Ovary (tissue), 9 donors: ENCODE results near the gene BANP. TPM values are rescaled to one million over a fixed set of nuclear protein-coding genes. Genes with fewer than 3 reads are reported as not detected.

Experiments
- DNase-seq, 5 donors: peaks; one replicate each; pipeline ENCODE4 v3.0.0-alpha.2; 2019 to 2020
- H3K27ac ChIP-seq, 2 donors: fragments of 200-600 bp; one replicate each; pipeline versions ENCODE4 v1.5.1 to v1.8.0; 2019 to 2022
- H3K27me3 ChIP-seq: fragments of 200-600 bp; one replicate; pipeline ENCODE4 v1.8.0; 2022
- H3K36me3 ChIP-seq: fragments of 200-600 bp; sonication (generic); one replicate; pipeline ENCODE4 v1.5.1; 2019
- H3K4me1 ChIP-seq: one replicate; pipeline ENCODE4 v1.8.1; 2013; ENCODE audit warnings: mild to moderate bottlenecking, moderate library complexity; ENCODE audit not compliant: insufficient read depth
- H3K4me3 ChIP-seq: fragments of 200-600 bp; sonication (generic); one replicate; pipeline ENCODE4 v1.5.1; 2017
- H3K9me3 ChIP-seq, 2 donors: fragments of 200-600 bp in 1 of 2; sonication (generic) in 1 of 2; one replicate each; pipeline versions ENCODE4 v1.5.1 to v1.8.1; 2013 to 2019; ENCODE audit warnings: mild to moderate bottlenecking in 1 of 2, moderate library complexity in 1 of 2
- EP300 ChIP-seq: sonication (generic); formaldehyde crosslinking; IDR thresholded peaks from one replicate; pipeline ENCODE4 v1.6.1; 2017; ENCODE audit warnings: antibody characterized with exemption
- POLR2A ChIP-seq: fragments of 450-650 bp; IDR thresholded peaks from one replicate; pipeline ENCODE4 v1.6.1; 2017; ENCODE audit warnings: antibody characterized with exemption, mild to moderate bottlenecking, moderate library complexity
- WGBS, 3 donors: extraction: QIAGEN DNeasy Blood & Tissue Kit in 1 of 3; methylation state at CpG; one replicate each; pipeline versions ENCODE4 v1.1.5 to v1.1.7; 2013 to 2017; 5-methylcytosine and 5-hydroxymethylcytosine counted together
- intact Hi-C, 4 donors: fragments of 100-400 bp; cut with DNase I; formaldehyde crosslinking; loops; one replicate each; pipeline versions ENCODE4 v1.11.0 to v1.15.1; 2022 to 2023
- polyA plus RNA-seq, 2 donors: library from polyadenylated mRNA; stranded (reverse); fragments of 200-250 nt in 1 of 2; fragments of 350-450 nt in 1 of 2; fragmentation: Illumina TruSeq in 1 of 2; extraction: RNeasy Lipid Tissue Mini Kit (QIAGEN cat#74804) in 1 of 2; gene quantifications; one replicate each; pipeline ENCODE4 v1.2.3, GENCODE V29; 2013 to 2014
- total RNA-seq, 7 donors: library from RNA; depleted of rRNA in 2 of 7; stranded (reverse); fragments of >200 nt in 2 of 7; fragmentation: NEBNext Ultra II Directional in 3 of 7; extraction: Animal tissue kit (Norgen Biotek cat#: 25700) in 3 of 7; gene quantifications; one replicate each; pipeline versions ENCODE4 v1.1.0 to v1.2.4, GENCODE V29; 2016 to 2023
- TF ChIP-seq, protein P1 (sequence below), 3 donors: fragments of 450-650 bp in 2 of 3; fragments of 200-600 bp in 1 of 3; IDR thresholded peaks; one replicate each; pipeline versions ENCODE4 v1.5.1 to v1.8.0; 2016 to 2022; ENCODE audit warnings: antibody characterized with exemption in 3 of 3, mild to moderate bottlenecking in 1 of 3
- donor health status: DM: no; HTN: no; CAD: no; lungs with moderate emphysema.
- donor health status: DM: no; HTN: no; CAD: no.
- donor health status: Bipolar disorder and iron deficiency.
- donor health status: DM: yes; HTN: yes; CAD: no.
- donor health status: DM: no; HTN: no; CAD: no.
- donor health status: DM: yes; HTN: yes; CAD: no.

Gene BANP
- total and polyA plus RNA-seq, 9 donors, result 14.8 to 48.6 (median 28.1) TPM

DNA sequence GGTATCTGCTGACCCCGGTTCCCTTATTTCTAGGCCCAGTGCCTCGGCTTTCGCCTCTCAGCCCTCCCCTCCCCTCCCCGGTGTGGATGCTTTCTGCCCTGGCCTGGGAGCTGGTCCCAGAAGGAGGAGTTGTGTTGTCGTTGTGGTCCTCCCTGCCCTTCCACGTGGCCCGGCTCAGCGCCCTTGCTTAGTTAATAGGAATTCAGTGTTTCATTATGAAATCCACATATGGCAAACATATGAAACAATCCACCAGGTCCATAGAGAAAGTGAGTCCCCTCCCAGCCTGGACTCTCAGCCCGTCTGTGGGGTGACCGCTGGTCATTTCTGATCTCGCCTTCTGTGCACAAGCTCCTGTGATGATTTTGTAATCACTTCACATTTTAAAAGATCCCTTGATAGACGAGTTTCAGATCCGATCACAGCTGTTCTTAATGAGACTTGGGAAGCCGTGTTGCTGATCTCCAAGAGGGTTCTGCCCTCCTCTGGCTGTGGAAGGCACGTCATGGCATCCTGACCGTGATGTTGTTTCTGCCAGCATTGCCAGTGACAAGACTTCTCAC lies 112.1 kb downstream of the BANP start:
- H3K4me1 ChIP-seq, result peaks cover 11% of the 10 kb centered on the region
- no peak overlapping the region for H3K4me3 ChIP-seq
- intact Hi-C loops, result no loop called here
- H3K9me3 ChIP-seq, result no peaks in the 10 kb centered on the region
- DNase-seq, result peak; percentile 64 to 77 (median 73)
- peak overlapping the region in 1 of 2 donors; percentile 73 for H3K27ac ChIP-seq
- H3K27me3 ChIP-seq, result no peaks in the 10 kb centered on the region
- WGBS, 3 donors, result 19 to 36% (median 28%) methylated on average over 16 of the region's 16 CpGs
- no peaks in the 10 kb centered on the region for H3K36me3 ChIP-seq
- TF ChIP-seq EP300 (no peak), POLR2A (no peak)
- TF ChIP-seq, protein P1, sequence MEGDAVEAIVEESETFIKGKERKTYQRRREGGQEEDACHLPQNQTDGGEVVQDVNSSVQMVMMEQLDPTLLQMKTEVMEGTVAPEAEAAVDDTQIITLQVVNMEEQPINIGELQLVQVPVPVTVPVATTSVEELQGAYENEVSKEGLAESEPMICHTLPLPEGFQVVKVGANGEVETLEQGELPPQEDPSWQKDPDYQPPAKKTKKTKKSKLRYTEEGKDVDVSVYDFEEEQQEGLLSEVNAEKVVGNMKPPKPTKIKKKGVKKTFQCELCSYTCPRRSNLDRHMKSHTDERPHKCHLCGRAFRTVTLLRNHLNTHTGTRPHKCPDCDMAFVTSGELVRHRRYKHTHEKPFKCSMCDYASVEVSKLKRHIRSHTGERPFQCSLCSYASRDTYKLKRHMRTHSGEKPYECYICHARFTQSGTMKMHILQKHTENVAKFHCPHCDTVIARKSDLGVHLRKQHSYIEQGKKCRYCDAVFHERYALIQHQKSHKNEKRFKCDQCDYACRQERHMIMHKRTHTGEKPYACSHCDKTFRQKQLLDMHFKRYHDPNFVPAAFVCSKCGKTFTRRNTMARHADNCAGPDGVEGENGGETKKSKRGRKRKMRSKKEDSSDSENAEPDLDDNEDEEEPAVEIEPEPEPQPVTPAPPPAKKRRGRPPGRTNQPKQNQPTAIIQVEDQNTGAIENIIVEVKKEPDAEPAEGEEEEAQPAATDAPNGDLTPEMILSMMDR (IDR thresholded peaks at IDR 0.05), result no peak

- H3K4me3 ChIP-seq, result no peak overlapping the region
- no peaks in the 10 kb centered on the region for H3K36me3 ChIP-seq
- TF ChIP-seq EP300 (no peak), POLR2A (no peak)
- TF ChIP-seq, protein P1 (IDR thresholded peaks at IDR 0.05), result no peak
- H3K9me3 ChIP-seq, result no peaks in the 10 kb centered on the region
- intact Hi-C loops, result loop anchor here in 1 of 4 donors (1.0 kb wide), 1 partner anchor 11 kb away; no protein-coding TSS in a partner anchor
- H3K27me3 ChIP-seq, result no peaks in the 10 kb centered on the region
- DNase-seq, result peak in 1 of 5 donors; percentile 22
- 90 to 94% (median 92%) methylated on average over 31 of the region's 31 CpGs for WGBS, 3 donors
- peak overlapping the region in 1 of 2 donors; percentile 73 for H3K27ac ChIP-seq
- H3K4me1 ChIP-seq, result peaks cover 11% of the 10 kb centered on the region
These were observed 113.0 kb downstream of the BANP start for GRCh38 chr16:88064011-88064888.

- TF ChIP-seq, protein P1 (IDR thresholded peaks at IDR 0.05), result no peak
- TF ChIP-seq EP300 (no peak), POLR2A (no peak)
- peak in 1 of 5 donors; percentile 16 for DNase-seq
- Histone ChIP-seq H3K9me3 (no peaks in the 10 kb centered on the region), H3K4me3 (no peak overlapping the region), H3K36me3 (no peaks in the 10 kb centered on the region), H3K4me1 (peaks cover 11% of the 10 kb centered on the region), H3K27me3 (no peaks in the 10 kb centered on the region), H3K27ac (no peak overlapping the region)
- intact Hi-C loops, result loop anchor here in 1 of 4 donors (1.0 kb wide), 1 partner anchor 12 kb away; no protein-coding TSS in a partner anchor
- 89 to 93% (median 90%) methylated on average over 19 of the region's 19 CpGs for WGBS, 3 donors
These were observed 113.9 kb downstream of the BANP start for GRCh38 chr16:88064889-88065746.

DNA sequence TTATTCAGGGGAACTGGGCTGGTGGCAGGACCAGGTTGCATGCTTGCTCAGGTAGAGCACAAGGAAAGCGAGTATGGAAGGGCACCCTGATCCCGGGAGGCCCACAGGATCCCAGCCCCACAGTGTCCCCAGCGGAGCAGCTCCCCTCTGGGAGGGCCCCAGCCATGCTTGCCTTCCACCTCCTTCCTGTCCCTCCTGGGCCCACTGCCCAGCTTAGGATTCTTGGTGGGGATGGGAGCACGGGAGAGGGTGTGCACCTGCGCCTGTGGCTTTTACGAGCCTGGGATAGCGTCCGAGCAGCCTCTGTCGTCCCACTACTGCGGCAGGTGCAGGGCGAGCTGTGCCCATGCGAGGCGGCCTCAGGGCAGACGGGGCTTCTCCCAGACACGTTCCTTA lies 114.5 kb downstream of the BANP start:
- no peak overlapping the region for H3K4me3 ChIP-seq
- H3K27me3 ChIP-seq, result no peaks in the 10 kb centered on the region
- no peaks in the 10 kb centered on the region for H3K36me3 ChIP-seq
- TF ChIP-seq EP300 (no peak), POLR2A (no peak)
- TF ChIP-seq, protein P1 (IDR thresholded peaks at IDR 0.05), result no peak
- 97 to 99% (median 98%) methylated on average over 5 to 15 of the region's 15 CpGs for WGBS, 3 donors
- intact Hi-C loops, result no loop called here
- peaks cover 11% of the 10 kb centered on the region for H3K4me1 ChIP-seq
- no peak overlapping the region for H3K27ac ChIP-seq
- no peaks in the 10 kb centered on the region for H3K9me3 ChIP-seq
- peak in 1 of 5 donors; percentile 25 for DNase-seq
